HFF-Myc (cell line): Measurements from ENCODE around the gene MRPL43.

Experiments
- DNase-seq: peaks from one replicate; pipeline ENCODE4 v3.0.0-alpha.2; 2011; ENCODE audit warnings: low read depth; ENCODE audit errors: extremely low read depth
- H3K4me3 ChIP-seq: replicated peaks from 2 replicates; pipeline ENCODE4 v1.5.1; 2011; ENCODE audit warnings: low read depth, mild to moderate bottlenecking, control low read depth, low read length
- TF ChIP-seq, protein P1 (sequence below): IDR thresholded peaks from 2 replicates; pipeline ENCODE4 v1.5.1; 2012; ENCODE audit warnings: mild to moderate bottlenecking, low read depth, low read length, control low read depth; ENCODE audit errors: missing control alignments

Gene MRPL43

DNA sequence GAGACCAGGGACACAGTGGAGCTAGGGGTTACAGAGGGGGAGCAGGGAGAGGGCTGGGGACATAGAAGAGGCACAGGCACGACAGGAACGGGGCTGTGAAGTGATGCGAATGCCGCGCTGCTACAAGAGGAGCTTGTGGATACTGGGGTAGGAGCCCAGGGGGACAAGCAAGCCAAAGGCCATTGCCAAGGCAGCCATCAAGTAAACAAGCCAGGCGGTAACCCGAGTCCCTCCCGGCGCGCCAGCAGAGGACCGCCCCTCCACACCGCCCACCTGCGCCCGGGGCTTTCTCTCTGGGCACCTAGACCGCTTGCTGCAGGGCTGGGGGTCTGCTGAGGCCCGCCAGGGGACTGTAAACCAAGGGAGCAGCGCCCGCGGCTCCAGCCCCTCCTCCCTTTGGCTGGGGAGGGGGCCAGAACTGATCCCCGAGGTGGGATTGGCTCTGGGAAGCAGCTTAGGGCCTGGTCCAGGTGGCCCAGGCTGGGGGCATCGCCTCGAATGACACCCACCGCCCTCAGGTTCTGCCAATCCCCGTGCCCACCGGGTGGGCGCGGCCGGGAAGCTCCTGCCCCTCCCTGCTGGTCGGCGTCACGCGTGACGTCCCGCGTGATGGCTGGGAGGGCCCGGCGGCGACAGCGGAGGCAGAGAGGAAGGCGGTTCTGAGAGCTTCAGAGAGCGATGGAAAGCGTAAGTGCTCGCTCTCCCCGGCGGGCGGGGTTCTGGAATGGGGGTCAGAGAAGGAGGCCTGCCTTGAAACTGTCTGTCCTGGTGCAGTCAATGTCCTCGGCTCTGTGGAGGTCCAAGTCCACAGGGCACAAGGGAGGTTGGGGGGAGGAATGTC, 44.7 kb upstream of the MRPL43 start:
- TF ChIP-seq, protein P1, sequence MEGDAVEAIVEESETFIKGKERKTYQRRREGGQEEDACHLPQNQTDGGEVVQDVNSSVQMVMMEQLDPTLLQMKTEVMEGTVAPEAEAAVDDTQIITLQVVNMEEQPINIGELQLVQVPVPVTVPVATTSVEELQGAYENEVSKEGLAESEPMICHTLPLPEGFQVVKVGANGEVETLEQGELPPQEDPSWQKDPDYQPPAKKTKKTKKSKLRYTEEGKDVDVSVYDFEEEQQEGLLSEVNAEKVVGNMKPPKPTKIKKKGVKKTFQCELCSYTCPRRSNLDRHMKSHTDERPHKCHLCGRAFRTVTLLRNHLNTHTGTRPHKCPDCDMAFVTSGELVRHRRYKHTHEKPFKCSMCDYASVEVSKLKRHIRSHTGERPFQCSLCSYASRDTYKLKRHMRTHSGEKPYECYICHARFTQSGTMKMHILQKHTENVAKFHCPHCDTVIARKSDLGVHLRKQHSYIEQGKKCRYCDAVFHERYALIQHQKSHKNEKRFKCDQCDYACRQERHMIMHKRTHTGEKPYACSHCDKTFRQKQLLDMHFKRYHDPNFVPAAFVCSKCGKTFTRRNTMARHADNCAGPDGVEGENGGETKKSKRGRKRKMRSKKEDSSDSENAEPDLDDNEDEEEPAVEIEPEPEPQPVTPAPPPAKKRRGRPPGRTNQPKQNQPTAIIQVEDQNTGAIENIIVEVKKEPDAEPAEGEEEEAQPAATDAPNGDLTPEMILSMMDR, result no peak
- peak overlapping the region; percentile 48 for H3K4me3 ChIP-seq
- DNase-seq, result no peak

DNA sequence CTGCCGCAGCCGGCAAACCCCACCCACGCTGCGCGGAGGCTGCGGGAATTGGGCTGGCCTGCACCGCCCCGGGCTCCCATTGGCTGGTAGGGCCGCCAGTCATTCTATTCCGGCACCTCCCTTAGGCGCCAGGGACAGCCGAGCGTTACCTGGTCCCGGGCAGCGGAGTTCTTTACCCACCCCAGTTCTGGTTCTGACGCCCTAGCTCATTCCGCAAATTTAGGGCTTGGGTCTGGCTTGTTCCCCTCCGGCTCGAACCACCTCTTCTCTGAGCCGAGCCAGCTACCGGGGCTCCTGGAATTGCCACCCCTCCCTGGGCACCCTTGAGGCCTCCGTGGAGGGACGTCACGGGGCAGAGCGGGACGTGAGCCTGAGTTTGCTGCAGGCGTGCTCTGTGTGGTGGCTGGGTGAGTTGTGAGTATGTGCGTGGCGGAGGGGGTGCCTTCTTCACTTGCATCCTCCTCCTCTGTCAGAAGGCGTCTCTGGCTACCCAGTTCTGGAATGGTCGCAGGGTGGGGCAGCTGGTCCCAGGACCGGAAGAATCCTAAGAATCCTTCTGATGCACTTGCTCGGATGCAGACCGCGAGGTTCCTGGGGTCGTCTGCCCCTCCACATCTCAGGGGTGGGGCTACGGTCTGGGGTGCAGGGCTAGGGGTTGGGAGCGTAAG, 44.0 kb upstream of the MRPL43 start, which contains the start of the genes PDZD7 and SFXN3:
Gene PDZD7 (minus strand): TSS at position 2 of the 668 bp plus-strand sequence. CDS start 910 bp downstream, outside the sequence.
Gene SFXN3 (plus strand): TSS at position 107 of the 668 bp plus-strand sequence. CDS start 3,461 bp downstream, outside the sequence.
- peak; percentile 72 for DNase-seq
- TF ChIP-seq, protein P1, result no peak
- H3K4me3 ChIP-seq, result peak within 1 kb of the TSS; percentile 48

DNA sequence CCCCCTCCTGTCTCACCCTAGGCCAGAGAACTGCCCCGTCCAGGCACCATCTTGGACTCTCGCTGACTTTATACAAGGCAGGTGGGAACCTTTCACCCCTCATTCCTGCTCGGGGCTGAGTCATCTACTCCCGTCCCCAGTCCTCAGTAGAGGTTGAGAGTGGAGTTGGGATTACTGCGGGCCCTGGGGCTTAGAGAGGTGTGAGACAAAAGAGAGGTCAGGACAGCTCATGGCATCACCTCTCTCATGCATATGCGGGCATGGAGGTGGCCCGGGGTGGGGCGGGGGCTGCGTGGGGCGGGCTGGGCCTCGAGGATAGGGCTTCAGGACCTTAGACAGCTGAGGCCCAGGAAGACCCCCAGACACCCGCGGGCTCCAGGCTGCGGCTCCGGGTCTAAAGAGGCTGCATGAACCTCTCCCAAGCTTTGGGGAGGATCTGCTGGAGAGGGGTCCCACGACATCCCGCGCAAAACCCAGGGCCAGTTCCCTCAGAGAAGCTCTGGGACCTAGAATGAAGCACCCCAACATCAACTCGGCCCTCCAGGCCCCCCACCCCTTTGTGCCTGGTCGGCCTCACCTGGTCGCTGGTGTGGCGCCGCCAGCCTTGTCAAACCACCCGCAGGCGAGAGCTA, 43.3 kb upstream of the MRPL43 start:
- peak overlapping the region; percentile 48 for H3K4me3 ChIP-seq
- DNase-seq, result no peak

DNA sequence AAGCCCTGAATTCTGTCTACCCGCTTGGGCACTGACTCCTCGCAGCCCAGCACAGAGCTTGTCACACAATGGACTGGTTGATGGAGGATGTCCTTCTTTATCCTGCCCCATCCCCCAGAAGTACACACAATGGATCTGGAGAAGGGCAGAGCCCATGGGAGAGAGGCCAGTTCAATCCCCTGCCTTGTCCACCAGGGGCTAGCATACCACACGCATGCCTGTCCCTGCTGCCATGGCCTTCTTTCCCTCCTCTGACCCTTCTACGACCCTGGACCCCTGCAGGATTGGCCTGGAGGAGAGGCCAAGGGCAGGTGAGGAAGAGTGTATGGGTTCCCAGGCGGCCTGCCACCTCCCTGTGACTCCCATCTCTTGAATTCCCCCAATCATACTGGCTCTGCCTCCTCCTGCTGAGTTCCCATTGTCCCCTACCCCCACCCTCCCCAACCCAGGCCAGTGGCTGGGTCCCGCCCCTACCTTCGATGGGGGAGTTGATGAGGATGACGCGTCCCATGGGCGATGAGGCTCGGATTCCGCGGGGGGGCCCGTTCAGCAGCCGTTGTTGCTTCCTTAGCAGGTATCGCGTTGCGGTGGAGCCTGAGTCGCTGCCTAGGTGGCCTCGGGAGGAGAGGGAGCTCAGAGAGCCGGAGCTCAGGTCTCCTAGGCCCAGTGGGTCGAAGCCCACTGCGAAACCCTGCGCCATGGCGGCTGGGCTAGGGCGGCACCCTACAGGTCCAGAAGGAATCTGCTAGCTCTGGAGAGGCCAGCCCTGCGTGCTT, 42.4 kb upstream of the MRPL43 start:
- DNase-seq, result no peak
- TF ChIP-seq, protein P1, result peak; percentile 18
- H3K4me3 ChIP-seq, result no peak overlapping the region

More for the DNA sequence above, 43.3 kb upstream of the MRPL43 start:
- TF ChIP-seq, protein P1, result no peak

DNA sequence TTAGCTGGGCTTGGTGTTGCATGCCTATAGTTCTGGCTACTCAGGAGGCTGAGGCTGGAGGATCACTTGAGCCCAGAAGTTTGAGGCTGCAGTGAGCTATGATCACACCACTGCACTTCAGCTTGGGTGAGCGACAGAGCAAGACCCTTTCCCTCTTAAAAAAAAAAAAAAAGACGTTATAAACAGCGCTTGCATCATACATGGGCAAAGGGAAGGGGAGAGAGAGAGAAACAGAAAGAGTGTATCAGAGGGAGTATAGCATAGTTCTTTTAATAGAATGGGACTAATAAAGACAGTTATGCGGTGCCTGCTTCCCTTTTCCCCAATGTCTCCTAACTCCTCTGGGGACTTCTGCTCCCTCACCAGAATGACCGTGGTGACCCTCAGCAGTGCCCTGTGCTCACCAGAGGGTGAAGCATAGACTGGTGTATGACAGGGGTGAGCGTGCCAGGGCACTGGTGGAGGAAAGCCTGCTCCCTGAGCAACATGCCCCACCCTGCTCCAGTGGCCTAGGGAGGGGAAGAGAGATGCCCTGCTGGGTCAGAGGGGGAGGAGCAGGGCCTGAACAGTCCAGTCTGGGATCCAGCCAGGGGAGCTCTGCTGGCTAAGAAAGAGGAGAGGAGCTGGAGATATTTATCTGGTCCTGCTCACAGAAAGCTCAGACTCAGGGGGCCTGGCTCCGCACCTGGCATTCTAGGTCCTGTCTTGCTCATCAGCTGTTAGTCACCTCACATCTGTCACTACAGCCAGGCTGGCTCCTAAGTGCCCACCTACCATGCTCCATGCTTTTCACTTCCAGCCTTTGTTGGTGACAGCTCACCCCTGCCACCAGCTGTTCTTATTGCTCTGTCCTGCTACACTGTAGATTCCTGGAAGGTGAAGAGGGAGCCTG, 41.4 kb upstream of the MRPL43 start:
- DNase-seq, result no peak
- TF ChIP-seq, protein P1, result no peak
- no peak overlapping the region for H3K4me3 ChIP-seq
